Measurements from ENCODE around the gene ROR1.

ROR1 gene

GRCh38 chr1:64082459-64082858 lies 308.6 kb downstream of the ROR1 start:
- no peaks in the 10 kb centered on the region for H3K27me3 ChIP-seq

DNA sequence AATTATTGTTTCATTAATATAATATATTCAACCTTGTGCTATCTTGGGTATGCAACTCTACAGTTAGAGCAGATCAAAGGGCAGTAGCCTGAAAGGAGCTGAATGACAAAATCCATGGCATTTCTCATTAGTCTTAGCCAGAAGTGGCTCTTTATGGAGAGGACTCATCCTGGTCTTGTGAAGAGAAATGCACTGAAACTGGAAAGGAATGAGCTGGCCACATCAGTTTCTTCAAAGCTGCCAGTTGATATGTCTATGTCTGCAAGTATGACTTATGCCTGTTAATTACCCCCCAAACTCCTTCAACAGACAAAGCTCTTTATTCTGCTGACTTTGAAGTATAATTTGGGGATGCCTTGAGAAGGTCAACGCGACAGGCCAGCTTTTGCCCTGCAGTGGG lies 310.6 kb downstream of the ROR1 start:
- no peaks in the 10 kb centered on the region for H3K27me3 ChIP-seq
- H3K4me1 ChIP-seq, result no peaks in the 10 kb centered on the region
- no peaks in the 10 kb centered on the region for H3K36me3 ChIP-seq
- H3K9me3 ChIP-seq, result no peaks in the 10 kb centered on the region
- no peak for DNase-seq
- TF ChIP-seq CTCF (IDR thresholded peaks at IDR 0.05; ENCODE audit: low read depth, low read length), result no peak
- H3K4me3 ChIP-seq (ENCODE audit: low read depth, low read length), result no peak overlapping the region

More at GRCh38 chr1:64082459-64082858, 308.6 kb downstream of the ROR1 start:
- no peak for DNase-seq
- Histone ChIP-seq H3K4me1 (no peaks in the 10 kb centered on the region), H3K4me3 (ENCODE audit: low read depth, low read length) (no peak overlapping the region), H3K9me3 (no peaks in the 10 kb centered on the region), H3K36me3 (no peaks in the 10 kb centered on the region)
- no peak for TF ChIP-seq CTCF (IDR thresholded peaks at IDR 0.05; ENCODE audit: low read depth, low read length)

DNA sequence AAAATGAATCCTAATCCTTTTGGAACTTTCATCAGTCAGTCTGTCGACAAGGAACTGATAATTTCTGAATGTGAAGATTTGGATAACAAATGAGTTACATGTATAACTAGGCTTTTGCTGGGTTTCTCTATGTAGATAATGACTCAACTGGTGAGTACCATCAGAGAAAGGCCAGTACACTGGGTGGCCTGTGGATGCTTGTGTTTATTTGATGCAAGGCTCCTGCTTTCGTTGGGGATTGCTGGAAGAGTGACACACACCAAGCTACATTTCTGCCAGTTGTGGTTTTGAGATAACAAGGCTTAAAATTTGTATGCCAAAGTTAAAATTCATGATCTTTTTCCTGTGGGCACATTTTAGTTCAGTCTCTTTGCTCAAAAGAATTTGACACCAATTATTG lies 314.0 kb downstream of the ROR1 start:
- no peak for DNase-seq
- no peak for TF ChIP-seq CTCF (IDR thresholded peaks at IDR 0.05; ENCODE audit: low read depth, low read length)
- Histone ChIP-seq H3K4me3 (ENCODE audit: low read depth, low read length) (no peak overlapping the region), H3K9me3 (no peaks in the 10 kb centered on the region), H3K36me3 (no peaks in the 10 kb centered on the region), H3K27me3 (no peaks in the 10 kb centered on the region), H3K4me1 (no peaks in the 10 kb centered on the region)

DNA sequence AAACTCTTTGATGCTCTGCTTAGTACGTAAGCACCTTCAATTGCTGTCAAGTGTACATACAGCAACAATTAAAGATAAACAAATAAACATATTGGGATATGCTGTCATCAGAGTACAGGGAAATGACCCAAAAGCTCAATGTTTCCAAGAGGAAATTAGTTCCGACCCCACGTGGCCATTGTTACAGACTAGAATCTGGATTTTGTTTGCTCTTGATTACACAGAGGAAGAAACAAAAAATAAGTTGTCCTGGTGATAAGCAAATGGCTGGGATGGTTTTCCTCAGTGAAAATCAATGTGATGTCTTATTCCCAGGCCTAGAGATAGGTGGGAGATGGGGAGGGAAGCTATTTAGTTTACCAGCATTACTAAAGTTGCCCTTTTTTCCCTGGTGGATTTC lies 316.6 kb downstream of the ROR1 start:
- no peaks in the 10 kb centered on the region for H3K4me1 ChIP-seq
- TF ChIP-seq CTCF (IDR thresholded peaks at IDR 0.05; ENCODE audit: low read depth, low read length), result no peak
- no peak for DNase-seq

GRCh38 chr1:64092851-64093371 lies 319.1 kb downstream of the ROR1 start:
- H3K4me1 ChIP-seq, result no peaks in the 10 kb centered on the region
- DNase-seq, result no peak
- no peaks in the 10 kb centered on the region for H3K36me3 ChIP-seq
- no peak overlapping the region for H3K4me3 ChIP-seq (ENCODE audit: low read depth, low read length)
- H3K9me3 ChIP-seq, result no peaks in the 10 kb centered on the region
- H3K27me3 ChIP-seq, result no peaks in the 10 kb centered on the region
- no peak for TF ChIP-seq CTCF (IDR thresholded peaks at IDR 0.05; ENCODE audit: low read depth, low read length)

More for the DNA sequence above, 316.6 kb downstream of the ROR1 start:
- Histone ChIP-seq H3K4me3 (ENCODE audit: low read depth, low read length) (no peak overlapping the region), H3K9me3 (no peaks in the 10 kb centered on the region), H3K36me3 (no peaks in the 10 kb centered on the region), H3K27me3 (no peaks in the 10 kb centered on the region)

DNA sequence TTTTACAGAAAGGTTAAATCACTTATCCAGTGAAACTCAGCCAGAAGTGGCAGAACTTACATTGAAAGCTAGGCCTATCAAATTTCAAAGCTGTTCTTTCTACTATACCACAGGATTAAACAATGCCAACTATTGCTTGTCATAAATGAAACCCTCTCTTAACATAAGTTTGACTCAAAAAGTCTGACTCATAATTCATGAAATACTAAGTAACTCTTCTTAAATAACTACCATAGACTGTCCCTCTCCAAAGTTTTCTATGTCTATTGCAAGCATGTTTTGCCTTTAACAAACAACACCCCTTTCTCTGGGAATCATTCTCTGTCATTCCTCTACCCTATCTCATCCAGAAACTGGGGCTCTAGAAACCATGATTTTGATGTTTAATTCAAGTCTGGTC lies 320.1 kb downstream of the ROR1 start:
- Histone ChIP-seq H3K4me3 (ENCODE audit: low read depth, low read length) (no peak overlapping the region), H3K9me3 (no peaks in the 10 kb centered on the region), H3K36me3 (no peaks in the 10 kb centered on the region), H3K4me1 (no peaks in the 10 kb centered on the region), H3K27me3 (no peaks in the 10 kb centered on the region)
- TF ChIP-seq CTCF (IDR thresholded peaks at IDR 0.05; ENCODE audit: low read depth, low read length), result no peak
- no peak for DNase-seq
